Measurements from ENCODE around the gene OMP.

- TF ChIP-seq, protein P1, sequence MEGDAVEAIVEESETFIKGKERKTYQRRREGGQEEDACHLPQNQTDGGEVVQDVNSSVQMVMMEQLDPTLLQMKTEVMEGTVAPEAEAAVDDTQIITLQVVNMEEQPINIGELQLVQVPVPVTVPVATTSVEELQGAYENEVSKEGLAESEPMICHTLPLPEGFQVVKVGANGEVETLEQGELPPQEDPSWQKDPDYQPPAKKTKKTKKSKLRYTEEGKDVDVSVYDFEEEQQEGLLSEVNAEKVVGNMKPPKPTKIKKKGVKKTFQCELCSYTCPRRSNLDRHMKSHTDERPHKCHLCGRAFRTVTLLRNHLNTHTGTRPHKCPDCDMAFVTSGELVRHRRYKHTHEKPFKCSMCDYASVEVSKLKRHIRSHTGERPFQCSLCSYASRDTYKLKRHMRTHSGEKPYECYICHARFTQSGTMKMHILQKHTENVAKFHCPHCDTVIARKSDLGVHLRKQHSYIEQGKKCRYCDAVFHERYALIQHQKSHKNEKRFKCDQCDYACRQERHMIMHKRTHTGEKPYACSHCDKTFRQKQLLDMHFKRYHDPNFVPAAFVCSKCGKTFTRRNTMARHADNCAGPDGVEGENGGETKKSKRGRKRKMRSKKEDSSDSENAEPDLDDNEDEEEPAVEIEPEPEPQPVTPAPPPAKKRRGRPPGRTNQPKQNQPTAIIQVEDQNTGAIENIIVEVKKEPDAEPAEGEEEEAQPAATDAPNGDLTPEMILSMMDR (IDR thresholded peaks at IDR 0.05; ENCODE audit: insufficient read depth, low read depth, low read length), result no peak
- TF ChIP-seq EZH2 (IDR thresholded peaks at IDR 0.05; ENCODE audit: insufficient read depth, low read length), result no peak
Measured at GRCh38 chr11:77143405-77144020, 40.9 kb downstream of the OMP start.

Measured in astrocyte (in vitro differentiated cells and primary cell).